CD4-positive, alpha-beta T cell treated with Interleukin-4 for 1 hour (primary cell): ENCODE data around the gene CCDC74B.
A peak's percentile ranks its signal among the peaks of the same experiment; 100 is the strongest.
"Not testable (repeated sequence)": the region's sequence is repeated elsewhere in the genome, so short reads cannot be mapped to it uniquely, and the experiment has no call there.

Experiments used
- DNase-seq, 2 donors: peaks; one replicate each; pipeline ENCODE4 v3.0.0-alpha.2; 2020 to 2022

CCDC74B gene

DNA sequence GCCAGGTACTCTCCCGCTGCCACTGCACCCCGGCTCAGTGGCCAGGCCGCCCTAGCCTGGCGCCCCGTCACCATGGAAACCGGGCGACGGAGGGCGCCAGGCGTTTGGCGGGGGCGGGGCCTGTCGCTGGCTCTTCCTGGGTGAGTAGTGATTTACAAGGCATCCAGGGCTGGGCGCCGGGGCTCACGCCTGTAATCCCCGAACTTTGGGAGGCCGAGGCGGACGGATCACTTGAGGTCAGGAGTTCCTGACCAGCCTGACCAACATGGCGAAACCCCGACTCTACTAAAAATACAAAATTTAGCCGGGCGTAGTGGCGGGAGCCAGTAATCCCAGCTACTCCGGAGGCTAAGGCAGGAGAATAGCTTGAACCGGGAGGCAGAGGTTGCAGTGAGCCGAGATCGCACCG is at the start of gene CCDC74B:
TSS of gene CCDC74B (minus strand) at position 107 of the 409 bp plus-strand sequence. CDS start 116 bp downstream, outside the sequence.
- peak; percentile 60 to 63 for DNase-seq

DNA sequence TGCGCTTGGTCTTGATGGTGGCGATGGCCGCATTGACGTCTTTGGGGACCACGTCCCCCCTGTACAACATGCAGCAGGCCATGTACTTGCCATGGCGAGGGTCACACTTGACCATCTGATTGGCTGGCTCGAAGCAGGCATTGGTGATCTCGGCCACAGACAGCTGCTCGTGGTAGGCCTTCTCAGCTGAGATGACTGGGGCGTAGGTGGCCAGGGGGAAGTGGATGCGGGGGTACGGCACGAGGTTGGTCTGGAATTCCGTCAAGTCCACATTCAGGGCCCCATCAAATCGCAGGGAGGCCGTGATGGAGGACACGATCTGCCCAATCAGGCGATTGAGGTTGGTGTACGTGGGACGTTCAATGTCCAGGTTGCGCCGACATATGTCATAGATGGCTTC is 48.9 kb upstream of the CCDC74B start:
- not testable (repeated sequence) for DNase-seq

DNA sequence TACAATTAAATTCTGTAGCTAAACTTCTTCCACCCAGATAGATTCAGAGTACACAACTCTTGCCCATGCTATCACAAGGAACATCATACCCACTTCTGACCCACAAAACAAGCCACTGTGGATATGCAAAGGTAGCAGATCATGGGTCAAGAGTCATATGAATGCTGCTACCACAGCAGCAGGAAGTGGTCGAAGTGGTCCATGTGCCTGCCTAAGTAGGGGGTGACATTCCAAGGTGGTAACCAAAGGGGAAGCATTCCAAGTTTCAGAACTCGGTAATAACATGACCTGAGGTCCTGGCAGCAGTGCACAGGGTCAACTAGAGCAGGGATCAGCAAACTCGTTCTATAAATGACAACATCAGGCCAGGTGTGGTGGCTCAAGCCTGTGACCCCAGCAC is 47.5 kb upstream of the CCDC74B start:
- DNase-seq, result not testable (repeated sequence)

DNA sequence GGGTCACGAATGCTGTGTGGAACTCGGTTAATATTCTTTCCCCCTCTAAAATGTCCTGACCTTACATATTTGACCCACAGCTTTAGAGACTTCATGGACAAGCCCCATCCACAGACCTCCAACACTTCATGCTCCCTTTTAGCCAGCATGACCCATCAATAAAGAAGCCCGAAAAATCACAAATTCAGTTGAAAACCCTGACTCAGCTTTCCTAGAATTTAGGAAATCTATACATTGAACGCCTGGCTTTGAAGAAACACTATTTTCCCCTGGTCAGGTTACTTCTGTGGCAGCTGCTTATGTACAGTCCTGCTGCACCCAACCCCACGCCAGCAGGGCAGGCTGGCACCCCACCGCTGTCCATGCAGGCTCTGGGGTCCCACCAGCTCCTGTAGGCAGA is 46.4 kb upstream of the CCDC74B start:
- not testable (repeated sequence) for DNase-seq

DNA sequence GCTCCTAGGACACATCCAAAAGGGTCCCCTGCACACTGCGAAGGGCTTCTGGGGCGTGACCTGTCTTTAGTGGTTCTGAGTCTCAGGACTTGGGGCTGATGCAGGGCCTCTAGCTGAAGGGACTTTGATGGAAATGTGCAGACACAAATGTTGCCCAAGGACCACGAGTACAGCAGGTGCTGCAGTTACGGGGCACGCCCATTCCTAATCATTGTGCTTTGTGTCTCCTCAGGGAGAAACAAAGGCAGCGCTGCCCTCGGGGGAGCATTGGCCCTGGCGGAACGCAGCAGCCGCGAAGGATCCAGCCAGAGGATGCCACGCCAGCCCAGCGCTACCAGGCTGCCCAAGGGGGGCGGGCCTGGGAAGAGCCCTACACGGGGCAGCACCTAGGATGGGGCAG is 45.3 kb upstream of the CCDC74B start:
- DNase-seq, result no peak

DNA sequence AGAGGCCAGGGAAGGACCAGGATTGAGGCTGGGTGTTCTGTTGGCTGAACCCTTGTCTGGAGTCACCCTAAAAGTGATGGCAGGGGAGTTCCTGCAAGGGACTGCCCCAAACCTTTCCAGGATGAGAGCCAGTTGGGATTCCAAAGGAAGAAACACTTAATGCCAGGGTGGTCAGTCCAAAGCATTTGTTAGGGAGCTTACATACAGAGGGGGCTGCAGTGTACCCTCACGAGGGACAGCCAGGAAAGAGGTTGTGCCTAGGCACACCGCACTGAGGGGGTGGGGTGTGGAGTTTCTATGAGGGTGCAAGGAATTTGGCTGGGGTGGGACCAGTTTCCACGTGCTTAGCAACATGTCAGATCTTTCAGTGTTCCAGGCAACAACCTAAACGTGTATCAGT is 44.0 kb upstream of the CCDC74B start:
- not testable (repeated sequence) for DNase-seq

DNA sequence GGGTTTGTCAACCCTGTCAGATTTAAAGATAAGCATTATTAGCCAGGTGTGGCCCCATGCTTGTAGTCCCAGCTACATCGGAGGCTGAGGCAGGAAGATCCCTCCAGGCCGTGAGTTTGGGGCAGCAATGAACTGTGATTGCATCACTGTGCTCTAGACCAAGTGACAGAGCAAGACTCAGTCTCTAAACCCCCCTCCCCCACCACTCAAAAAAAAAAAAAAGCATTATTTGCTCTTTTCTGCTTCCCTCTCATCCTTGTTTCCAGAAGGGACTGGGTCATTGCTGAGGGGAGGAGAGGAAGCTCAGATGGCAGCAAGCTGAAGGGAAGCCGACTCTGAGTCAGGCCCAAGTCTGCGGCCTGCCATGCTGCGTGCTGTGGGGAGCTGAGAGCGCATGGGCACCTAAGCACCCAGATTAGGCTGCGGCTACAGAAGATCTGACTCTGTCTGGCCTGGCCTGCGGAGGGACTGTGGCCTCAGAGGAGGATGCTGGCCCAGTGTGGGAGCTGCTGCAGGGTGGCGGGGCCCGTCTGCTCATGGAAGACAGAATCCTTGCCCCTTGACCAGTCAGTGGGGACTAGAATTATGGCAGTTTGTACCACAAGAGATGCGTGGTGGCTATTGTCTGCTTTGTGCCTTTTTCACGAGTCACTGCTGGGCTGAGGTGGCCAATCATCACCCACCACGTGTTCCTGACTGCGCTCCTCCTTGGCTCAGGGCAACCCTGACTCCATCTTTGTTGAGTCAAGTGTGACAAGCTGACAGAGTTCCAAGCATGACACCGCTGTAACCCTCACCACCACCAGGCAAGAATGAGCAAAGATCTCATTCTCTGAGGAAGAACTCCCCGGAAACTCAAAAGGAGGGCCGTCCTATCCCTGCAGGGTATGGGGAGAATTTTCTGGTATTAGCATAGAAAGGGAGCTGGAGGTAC is 43.2 kb upstream of the CCDC74B start:
- DNase-seq, result not testable (repeated sequence)

DNA sequence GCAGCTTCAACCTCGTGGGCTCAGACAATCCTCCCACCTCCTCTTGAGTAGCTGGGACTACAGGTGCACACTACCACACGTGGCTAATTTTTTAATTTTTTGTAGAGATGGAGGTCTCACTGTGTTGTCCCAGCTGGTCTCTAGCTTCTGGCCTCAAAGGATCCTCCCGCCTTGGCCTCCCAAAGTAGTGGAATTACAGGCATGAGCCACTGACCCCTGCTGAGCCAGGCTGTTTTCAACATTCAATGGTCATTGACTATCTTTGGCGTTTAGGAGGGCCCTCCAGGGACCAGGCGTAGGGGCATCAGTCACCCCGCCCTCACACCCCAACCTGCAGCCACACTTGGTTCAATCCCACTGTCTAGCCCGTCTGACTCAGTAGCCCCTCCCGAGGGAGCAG is 42.4 kb upstream of the CCDC74B start:
- no peak for DNase-seq

DNA sequence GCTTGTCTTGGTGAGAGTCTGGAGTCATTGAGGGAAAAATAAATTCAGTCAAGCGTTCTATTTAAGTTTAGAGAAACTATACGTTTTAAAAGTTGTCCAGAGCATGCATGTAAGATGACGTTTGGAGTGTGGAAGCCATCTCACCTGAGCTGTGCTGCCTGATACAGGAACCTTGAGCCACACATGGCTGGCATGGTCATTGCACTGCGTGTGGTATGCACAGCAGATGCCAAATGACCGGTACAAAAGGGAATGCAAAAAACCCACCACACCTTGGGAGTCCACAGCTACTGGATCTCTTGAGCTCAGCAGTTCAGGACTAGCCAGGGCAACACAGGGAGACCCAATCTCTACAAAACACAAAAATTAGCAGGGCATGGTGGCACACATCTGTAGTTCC is 41.5 kb upstream of the CCDC74B start:
- DNase-seq, result no peak

DNA sequence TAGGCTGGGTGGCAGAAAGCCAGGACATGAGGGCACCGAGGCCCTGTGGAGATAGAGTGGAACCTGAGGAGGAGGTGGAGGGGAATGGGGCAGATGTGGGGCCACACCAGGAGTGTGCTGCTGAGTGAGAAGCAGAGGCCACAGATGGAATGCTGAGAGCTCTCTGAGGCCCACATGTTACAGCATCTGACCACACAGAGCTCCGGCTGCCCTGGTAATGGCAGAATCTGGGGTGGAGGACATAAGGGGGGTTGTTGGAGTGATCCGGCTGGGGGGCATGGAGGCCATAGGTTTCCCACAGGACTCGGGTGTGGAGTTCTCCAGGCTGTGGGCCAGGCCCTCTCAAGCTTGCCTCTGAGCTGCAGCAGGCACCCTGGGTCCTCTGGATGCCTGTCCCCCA is 41.0 kb upstream of the CCDC74B start:
- no peak for DNase-seq

DNA sequence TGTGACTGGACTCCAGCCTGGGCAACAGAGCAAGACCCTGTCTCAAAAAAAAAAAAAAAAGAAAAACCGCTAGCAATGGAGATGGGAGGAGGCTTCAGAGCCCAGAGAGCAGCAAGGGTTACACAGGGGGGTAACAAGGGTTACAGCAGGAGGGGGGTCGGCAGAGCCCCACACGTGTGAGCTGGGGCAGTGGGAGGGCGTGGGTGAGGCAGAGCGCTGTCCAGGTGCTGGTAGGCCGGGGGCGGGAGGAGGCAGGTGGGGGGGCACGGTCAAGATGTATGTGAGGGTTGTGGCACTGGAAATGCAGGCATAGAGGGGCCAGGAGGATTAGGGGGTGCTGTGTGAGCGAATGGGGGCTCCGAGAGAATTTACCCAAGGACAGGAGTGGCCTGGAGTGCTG is 40.5 kb upstream of the CCDC74B start:
- no peak for DNase-seq

DNA sequence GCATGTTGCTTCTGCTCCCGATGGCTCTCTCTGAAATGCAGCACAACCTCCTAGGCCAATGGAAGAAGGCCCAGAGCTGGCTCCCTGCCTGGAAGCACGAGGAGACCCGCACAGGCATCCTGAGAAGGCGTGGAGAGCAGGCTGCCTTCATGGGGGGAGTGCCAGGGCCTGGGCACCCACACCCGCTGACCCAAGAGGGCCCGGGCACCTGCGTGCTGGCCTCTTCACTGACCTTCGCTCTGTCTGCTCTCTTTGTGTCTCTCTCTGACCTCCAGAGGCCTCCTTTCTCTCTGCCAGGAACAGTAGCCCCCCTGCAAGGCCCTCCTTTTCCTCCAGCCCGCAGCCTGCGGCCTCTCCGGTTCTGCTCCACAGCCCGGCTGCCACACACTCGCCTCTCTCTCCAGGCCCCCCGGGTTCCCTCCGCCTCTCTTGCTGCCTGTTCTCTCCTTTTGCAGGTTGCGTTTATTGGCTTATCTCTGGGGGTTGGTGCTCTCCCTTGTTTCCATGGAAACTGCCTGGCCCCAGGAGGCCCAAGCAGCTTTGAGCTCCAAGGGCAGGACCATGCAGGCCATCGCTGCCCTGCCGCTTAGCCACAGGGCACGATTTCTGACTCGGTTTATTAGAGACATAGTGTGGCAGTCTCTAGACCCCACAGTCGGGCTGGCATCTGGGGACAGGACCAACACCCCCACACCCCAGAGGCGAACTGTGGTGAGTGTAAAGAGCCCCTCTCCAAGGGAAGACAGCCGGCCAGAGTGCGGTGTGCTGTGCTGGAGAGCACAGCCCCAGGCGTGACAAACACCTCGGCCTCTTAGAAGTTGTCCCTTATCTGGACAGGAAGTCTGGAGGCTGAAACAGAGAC is 38.8 kb upstream of the CCDC74B start:
- DNase-seq, result no peak

DNA sequence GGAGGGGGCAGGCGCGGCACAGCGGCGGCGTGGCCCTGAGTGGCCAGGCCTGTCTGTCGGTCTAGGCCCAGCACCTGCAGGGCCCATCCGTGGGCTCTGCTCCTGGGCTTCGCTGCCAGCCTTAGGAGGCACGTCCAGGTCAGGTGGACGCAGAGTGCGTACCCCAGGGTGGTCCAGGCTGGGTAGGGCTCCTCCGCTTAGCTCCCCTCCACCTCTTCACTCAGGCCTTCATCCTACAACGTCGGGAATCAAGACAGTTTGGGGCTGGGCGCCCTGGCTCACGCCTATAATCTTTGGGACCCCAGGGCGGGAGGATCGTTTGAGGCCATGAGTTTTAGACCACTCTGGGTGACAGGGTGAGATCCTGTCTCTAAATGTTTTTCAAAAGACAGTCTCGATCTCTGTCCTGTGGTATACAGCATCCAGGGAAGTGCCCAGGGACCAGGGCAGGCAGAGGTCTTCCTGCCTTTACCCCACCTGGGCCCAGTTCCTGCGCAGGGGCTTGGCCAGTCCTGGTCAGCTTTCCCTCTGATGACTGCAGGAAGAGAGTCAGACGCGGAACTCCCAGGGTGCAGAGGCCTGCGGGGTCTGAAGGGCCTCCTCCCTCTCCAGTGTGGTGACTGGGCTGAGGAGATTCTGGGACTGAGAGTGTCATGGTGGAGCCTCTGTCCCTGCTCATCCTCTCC is 38.1 kb upstream of the CCDC74B start:
- DNase-seq, result not testable (repeated sequence)

DNA sequence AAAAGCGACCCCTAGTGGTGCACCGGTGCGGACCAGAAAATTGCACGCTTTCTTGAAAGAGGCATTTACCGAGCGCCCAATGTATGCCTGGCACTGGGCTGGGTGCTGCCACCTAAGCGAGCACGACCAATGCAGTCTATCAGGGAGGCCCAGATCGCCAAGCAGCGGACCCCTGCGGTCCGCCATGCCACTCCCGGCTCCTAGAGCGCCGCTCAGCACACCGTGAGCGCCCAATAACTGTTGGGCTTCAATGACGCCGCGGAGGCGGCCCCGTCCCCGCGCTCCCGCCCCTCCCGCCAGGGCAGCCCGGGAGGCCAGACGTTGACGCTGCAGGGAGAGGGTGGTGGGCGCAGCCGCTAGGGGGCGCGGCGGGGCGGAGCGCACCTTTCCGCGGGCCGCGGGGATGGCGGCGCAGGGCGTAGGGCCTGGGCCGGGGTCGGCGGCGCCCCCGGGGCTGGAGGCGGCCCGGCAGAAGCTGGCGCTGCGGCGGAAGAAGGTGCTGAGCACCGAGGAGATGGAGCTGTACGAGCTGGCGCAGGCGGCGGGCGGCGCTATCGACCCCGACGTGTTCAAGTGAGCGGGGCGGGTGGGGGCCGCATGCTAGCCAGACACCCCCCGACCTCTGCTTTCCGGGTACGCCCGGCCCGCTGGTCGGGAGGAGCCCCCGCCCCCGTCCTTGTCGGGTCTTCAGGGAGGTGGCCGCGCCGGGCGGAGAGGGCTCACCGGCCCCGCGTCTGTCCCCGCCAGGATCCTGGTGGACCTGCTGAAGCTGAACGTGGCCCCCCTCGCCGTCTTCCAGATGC is 37.2 kb upstream of the CCDC74B start, which contains the start of gene MZT2B:
TSS of gene MZT2B (plus strand) at position 383 of the 803 bp plus-strand sequence. CDS start at position 404, 21 bp downstream.
- peak; percentile 89 to 90 for DNase-seq

DNA sequence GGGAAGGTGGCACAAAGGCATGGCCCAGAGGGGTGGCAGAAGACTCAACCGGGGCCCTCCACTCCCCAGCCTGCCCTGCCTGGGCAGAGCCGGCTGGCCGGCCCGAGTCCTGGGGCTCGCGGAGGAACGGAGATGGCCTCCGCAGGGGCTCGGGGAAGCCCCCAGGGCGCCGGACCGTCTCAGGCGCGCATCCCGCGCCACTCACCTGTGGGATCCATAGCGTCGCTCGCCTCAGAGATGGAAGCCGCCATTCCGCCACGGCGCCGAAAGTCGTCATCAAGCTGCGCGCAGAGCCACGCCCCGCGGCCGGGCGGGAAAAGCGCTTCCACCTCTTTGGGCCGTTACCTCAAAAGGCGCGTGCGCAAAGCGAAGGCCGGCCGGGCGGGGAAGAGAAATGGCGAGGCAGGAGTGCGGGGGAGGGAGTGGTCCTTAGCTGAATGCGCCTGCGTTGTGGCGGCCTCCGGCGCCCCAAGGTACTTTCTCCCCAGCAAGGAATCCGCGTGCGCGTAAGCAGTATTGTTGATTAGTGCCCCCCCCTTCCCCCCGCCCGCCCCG is 36.5 kb upstream of the CCDC74B start, which contains the start of gene SMPD4:
TSS of gene SMPD4 (minus strand) at position 278 of the 555 bp plus-strand sequence. CDS start 5,010 bp downstream, outside the sequence.
- peak; percentile 98 for DNase-seq

DNA sequence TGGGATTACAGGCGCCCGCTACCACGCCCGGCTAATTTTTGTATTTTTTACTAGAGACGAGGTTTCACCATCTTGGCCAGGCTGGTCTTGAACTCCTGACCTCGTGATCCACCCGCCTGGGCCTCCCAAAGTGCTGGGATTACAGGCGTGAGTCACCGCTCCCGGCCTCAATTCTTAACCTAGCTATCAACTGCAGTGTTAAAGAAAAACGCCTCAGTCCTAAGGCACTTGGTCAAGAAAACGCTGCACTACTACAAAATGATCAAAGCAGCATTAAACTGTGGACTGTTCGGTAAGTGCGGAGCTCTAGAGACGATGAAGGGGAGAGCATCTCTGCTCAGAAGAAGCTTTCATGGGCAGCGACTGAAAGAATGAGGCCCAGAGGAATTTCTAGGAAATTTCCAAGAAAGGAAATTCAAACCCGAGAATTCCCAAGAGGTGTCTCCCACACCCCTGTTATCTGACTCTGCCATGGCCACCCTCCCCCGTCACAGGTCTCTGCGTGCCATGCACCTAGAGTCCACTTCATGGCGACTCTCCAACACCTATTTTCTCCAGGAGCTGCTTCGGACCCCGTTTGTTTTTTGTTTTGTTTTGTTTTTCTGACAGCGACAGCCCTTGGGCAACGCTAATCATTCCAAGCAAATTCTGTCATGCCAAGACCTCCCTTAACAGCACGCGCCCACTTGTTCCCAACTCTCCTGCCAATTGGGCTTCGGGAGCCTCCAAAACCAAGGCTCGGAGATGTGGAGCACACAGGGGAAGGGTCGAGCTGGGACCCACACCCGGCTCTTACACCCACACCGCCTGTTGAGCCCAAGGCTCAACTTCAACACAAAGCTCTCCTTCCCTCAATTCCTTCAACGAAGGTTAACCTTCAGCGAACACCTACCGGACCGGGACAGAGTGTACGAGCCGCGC is 35.8 kb upstream of the CCDC74B start:
- not testable (repeated sequence) for DNase-seq

DNA sequence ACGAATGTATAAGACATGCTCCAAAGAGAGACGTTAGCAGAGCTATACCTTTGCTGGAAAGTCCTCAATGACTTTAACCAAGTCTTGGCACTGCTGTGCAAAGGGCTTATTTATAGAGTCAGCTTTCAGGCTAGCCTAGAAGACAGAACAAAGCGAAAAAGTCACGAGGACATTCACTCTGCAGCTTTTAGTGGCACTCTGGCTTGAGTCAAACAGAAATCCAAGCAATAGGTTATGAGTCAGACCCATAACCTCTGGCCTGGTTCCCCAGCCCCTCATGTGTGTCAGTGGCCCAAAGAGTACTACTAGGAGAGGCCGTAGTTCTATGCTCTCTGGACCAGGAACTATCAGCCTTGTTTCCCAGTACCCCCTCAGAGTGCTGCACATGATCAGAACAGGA is 30.0 kb upstream of the CCDC74B start:
- DNase-seq, result not testable (repeated sequence)

DNA sequence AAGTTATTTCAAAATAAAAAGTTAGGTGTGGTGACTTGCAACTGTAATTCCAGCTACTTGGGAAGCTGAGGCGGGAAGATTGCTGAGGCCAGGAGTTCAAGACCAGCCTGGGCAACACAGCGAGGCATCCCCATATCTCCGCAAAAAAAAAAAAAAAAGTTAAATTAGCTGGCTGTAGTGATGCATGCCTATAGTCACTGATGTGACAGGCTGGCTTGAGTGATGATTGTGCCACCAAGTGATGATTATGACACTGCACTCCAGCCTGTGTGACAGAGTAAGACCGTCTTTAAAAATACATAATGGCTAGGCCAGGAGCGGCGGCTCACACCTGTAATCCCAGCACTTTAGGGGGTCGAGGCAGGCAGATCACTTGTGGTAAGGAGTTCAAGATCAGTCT is 25.0 kb upstream of the CCDC74B start:
- no peak for DNase-seq

DNA sequence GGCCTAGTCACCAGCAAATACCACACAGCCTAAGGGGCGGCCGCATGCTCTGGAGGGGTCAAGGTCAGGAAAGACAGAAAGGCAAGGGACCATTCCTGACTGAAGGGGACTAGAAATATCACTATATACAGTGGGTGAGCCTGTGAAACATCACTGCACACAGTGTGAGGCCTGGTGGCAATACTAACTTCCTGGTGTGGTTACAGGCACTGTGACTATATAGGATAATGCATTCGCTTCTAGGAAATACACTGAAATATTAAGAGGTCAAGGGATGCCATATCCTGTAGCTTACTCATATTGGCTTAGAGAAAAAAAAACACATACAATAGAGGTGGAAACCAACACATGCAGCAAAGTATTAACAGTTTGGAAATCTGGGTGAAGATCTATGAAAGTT is 24.3 kb upstream of the CCDC74B start:
- DNase-seq, result not testable (repeated sequence)

DNA sequence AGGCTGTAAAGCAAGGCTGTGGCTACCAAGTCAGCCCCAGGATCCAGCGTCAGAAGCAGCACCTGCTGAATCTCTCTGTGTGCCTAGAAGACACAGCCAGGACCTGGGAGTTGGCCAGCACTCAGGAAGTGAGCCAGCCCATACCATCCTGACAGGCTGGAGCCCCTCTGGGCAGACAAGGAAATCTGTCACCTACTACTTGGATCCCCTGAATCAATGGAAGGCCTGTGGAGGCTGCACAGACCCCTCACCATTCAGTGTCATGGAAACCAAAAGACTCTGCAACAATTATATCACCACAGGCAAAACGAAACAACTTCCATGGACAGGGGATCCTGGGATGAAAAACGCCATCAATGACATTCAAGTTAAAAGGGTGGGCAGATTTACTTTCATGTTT is 21.7 kb upstream of the CCDC74B start:
- DNase-seq, result not testable (repeated sequence)
